Psoas muscle (tissue), 8 donors: ENCODE measurements around the gene SYT14. TPM values are rescaled to one million over a fixed set of nuclear protein-coding genes. Genes with fewer than 3 reads are reported as not detected.

Experiments
- ATAC-seq, 4 donors: fragments of 200-7000 bp; cut with Tn5 transposase; one replicate each; pipeline ENCODE4 v1.9.1; 2020; ENCODE audit warnings: moderate library complexity in 3 of 4, mild to moderate bottlenecking in 2 of 4
- DNase-seq, 2 donors: peaks; one replicate each; pipeline ENCODE4 v3.0.0-alpha.2; 2020
- H3K27ac ChIP-seq: fragments of 200-600 bp; one replicate; pipeline ENCODE4 v1.8.0; 2022
- H3K27me3 ChIP-seq, 3 donors: fragments of 200-600 bp in 1 of 3; one replicate each; pipeline versions ENCODE4 v1.6.1 to v1.8.0; 2013 to 2022; ENCODE audit warnings: low read length in 2 of 3, mild to moderate bottlenecking in 2 of 3, moderate library complexity in 1 of 3; ENCODE audit not compliant: insufficient read depth in 3 of 3
- H3K36me3 ChIP-seq, 2 donors: fragments of 200-600 bp in 1 of 2; one replicate each; pipeline versions ENCODE4 v1.6.1 to v1.8.0; 2013 to 2022; ENCODE audit warnings: low read depth in 1 of 2, mild to moderate bottlenecking in 1 of 2, moderate library complexity in 1 of 2; ENCODE audit not compliant: insufficient read depth in 1 of 2
- H3K4me1 ChIP-seq: fragments of 200-600 bp; one replicate; pipeline ENCODE4 v1.8.0; 2022
- H3K4me3 ChIP-seq: fragments of 200-600 bp; one replicate; pipeline ENCODE4 v1.8.0; 2022; ENCODE audit warnings: mild to moderate bottlenecking
- H3K9me3 ChIP-seq: fragments of 200-600 bp; one replicate; pipeline ENCODE4 v1.8.0; 2022
- CTCF ChIP-seq: fragments of 200-600 bp; IDR thresholded peaks from one replicate; pipeline ENCODE4 v1.8.0; 2022; ENCODE audit warnings: antibody characterized with exemption
- WGBS, 3 donors: extraction: QIAGEN DNeasy Blood & Tissue Kit; methylation state at CpG; one replicate each; pipeline versions ENCODE4 v1.1.6 to v1.1.7; 2013; 5-methylcytosine and 5-hydroxymethylcytosine counted together
- intact Hi-C, 2 donors: fragments of 100-400 bp; cut with DNase I; formaldehyde crosslinking; loops; one replicate each; pipeline versions ENCODE4 v1.11.0 to v1.14.2; 2022
- polyA plus RNA-seq, 3 donors: library from polyadenylated mRNA; stranded (reverse); fragments of 200-250 nt; gene quantifications; one replicate each; pipeline ENCODE4 v1.2.3, GENCODE V29; 2013
- total RNA-seq, 4 donors: library from RNA; stranded (reverse); fragmentation: NEBNext Ultra II Directional in 2 of 4; extraction: Animal tissue kit (Norgen Biotek cat#: 25700) in 2 of 4; gene quantifications; one replicate each; pipeline versions ENCODE4 v1.2.1 to v1.2.4, GENCODE V29; 2021 to 2023
- donor health status: healthy with polysubstance abuse.
- donor health status: DM: no; HTN: no; CAD: no; lungs with moderate emphysema.
- donor health status: Bipolar disorder and iron deficiency.
- donor health status: healthy.
- donor health status: DM: yes; HTN: yes; CAD: no.
- donor health status: DM: no; HTN: no; CAD: no.
- donor health status: DM: no; HTN: no; CAD: no.
- donor health status: DM: yes; HTN: yes; CAD: no.

Gene SYT14
- total and polyA plus RNA-seq, 7 donors: under 0.01 to 0.18 (median 0.04) TPM; not detected in 3

GRCh38 chr1:210123383-210123782, 185.4 kb downstream of the SYT14 start:
- H3K36me3 ChIP-seq: no peaks in the 10 kb centered on the region
- no peak overlapping the region for H3K4me3 ChIP-seq
- no peaks in the 10 kb centered on the region for H3K4me1 ChIP-seq
- no peak overlapping the region for H3K27ac ChIP-seq
- WGBS, 3 donors: 6 to 20% (median 11%) methylated on average over 1 of the region's 1 CpG
- ATAC-seq (no peak), DNase-seq (no peak)
- intact Hi-C loops: no loop called here
- H3K9me3 ChIP-seq: no peaks in the 10 kb centered on the region
- no peak for TF ChIP-seq CTCF
- H3K27me3 ChIP-seq: peaks cover 0 to 4% (median 0%) of the 10 kb centered on the region in 3 donors

GRCh38 chr1:210123924-210124589, 186.0 kb downstream of the SYT14 start:
- TF ChIP-seq CTCF: no peak

GRCh38 chr1:210124736-210125135, 186.7 kb downstream of the SYT14 start:
- no peak for ATAC-seq
- DNase-seq: no peak
- Histone ChIP-seq H3K4me1 (no peaks in the 10 kb centered on the region), H3K27me3 (peaks cover 0 to 4% (median 0%) of the 10 kb centered on the region in 3 donors), H3K27ac (no peak overlapping the region), H3K4me3 (no peak overlapping the region), H3K36me3 (no peaks in the 10 kb centered on the region), H3K9me3 (no peaks in the 10 kb centered on the region)
- no peak for TF ChIP-seq CTCF
- intact Hi-C loops: no loop called here
- WGBS, 3 donors: 45 to 54% (median 50%) methylated on average over 2 of the region's 2 CpGs

More at GRCh38 chr1:210123924-210124589, 186.0 kb downstream of the SYT14 start:
- Histone ChIP-seq H3K27ac (no peak overlapping the region), H3K36me3 (no peaks in the 10 kb centered on the region), H3K9me3 (no peaks in the 10 kb centered on the region), H3K4me3 (no peak overlapping the region), H3K4me1 (no peaks in the 10 kb centered on the region), H3K27me3 (peaks cover 0 to 4% (median 0%) of the 10 kb centered on the region in 3 donors)
- intact Hi-C loops: no loop called here
- ATAC-seq (no peak), DNase-seq (no peak)
- WGBS, 3 donors: 29 to 45% (median 40%) methylated on average over 2 of the region's 2 CpGs

GRCh38 chr1:210125143-210125542, 187.1 kb downstream of the SYT14 start:
- intact Hi-C loops: no loop called here
- no peak for TF ChIP-seq CTCF
- H3K27me3 ChIP-seq: peaks cover 0 to 4% (median 0%) of the 10 kb centered on the region in 3 donors
- H3K27ac ChIP-seq: no peak overlapping the region
- H3K4me3 ChIP-seq: no peak overlapping the region
- WGBS, 3 donors: 35 to 50% (median 47%) methylated on average over 4 of the region's 4 CpGs
- H3K4me1 ChIP-seq: no peaks in the 10 kb centered on the region
- DNase-seq: no peak
- no peak for ATAC-seq
- H3K9me3 ChIP-seq: no peaks in the 10 kb centered on the region
- H3K36me3 ChIP-seq: no peaks in the 10 kb centered on the region

- Histone ChIP-seq H3K27ac (no peak overlapping the region), H3K4me1 (no peaks in the 10 kb centered on the region), H3K9me3 (no peaks in the 10 kb centered on the region), H3K27me3 (peaks cover 0 to 4% (median 0%) of the 10 kb centered on the region in 3 donors), H3K36me3 (no peaks in the 10 kb centered on the region), H3K4me3 (no peak overlapping the region)
- TF ChIP-seq CTCF: no peak
- DNase-seq: no peak
- intact Hi-C loops: no loop called here
- WGBS, 3 donors: 59 to 77% (median 62%) methylated on average over 4 of the region's 4 CpGs
- ATAC-seq: no peak
Measured at GRCh38 chr1:210129092-210129491, 191.1 kb downstream of the SYT14 start.
